DND-41 (cell line): ENCODE results near the gene EIF2S2.

ENCODE experiments used
- EZH2 ChIP-seq: IDR thresholded peaks from 3 replicates; pipeline ENCODE4 v1.6.1; 2012; ENCODE audit warnings: borderline replicate concordance, low read depth, mild to moderate bottlenecking, moderate library complexity, low read length, inconsistent platforms; ENCODE audit not compliant: severe bottlenecking
- TF ChIP-seq, protein P1 (sequence below): IDR thresholded peaks from 2 replicates; pipeline ENCODE4 v1.5.1; 2012; ENCODE audit warnings: borderline replicate concordance, low read length, moderate library complexity, mild to moderate bottlenecking; ENCODE audit not compliant: poor library complexity, severe bottlenecking; ENCODE audit errors: extremely low read depth

GRCh38 chr20:34041226-34041625 is 70.8 kb downstream of the EIF2S2 start:
- TF ChIP-seq, protein P1, sequence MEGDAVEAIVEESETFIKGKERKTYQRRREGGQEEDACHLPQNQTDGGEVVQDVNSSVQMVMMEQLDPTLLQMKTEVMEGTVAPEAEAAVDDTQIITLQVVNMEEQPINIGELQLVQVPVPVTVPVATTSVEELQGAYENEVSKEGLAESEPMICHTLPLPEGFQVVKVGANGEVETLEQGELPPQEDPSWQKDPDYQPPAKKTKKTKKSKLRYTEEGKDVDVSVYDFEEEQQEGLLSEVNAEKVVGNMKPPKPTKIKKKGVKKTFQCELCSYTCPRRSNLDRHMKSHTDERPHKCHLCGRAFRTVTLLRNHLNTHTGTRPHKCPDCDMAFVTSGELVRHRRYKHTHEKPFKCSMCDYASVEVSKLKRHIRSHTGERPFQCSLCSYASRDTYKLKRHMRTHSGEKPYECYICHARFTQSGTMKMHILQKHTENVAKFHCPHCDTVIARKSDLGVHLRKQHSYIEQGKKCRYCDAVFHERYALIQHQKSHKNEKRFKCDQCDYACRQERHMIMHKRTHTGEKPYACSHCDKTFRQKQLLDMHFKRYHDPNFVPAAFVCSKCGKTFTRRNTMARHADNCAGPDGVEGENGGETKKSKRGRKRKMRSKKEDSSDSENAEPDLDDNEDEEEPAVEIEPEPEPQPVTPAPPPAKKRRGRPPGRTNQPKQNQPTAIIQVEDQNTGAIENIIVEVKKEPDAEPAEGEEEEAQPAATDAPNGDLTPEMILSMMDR = no peak
- TF ChIP-seq EZH2 = no peak
